GM12878 (cell line): Measurements from ENCODE around the gene PNLIP.

Experiments used
- CBX3 ChIP-seq: fragments of 200-600 bp; sonication (generic); IDR thresholded peaks from 2 replicates; pipeline ENCODE4 v1.6.1; 2016; ENCODE audit warnings: low read depth, borderline replicate concordance
- REST ChIP-seq: IDR thresholded peaks from 2 replicates; pipeline ENCODE4 v1.6.1; 2012; ENCODE audit warnings: mild to moderate bottlenecking, low read depth, low read length
- TBL1XR1 ChIP-seq: IDR thresholded peaks from 2 replicates; pipeline ENCODE4 v1.6.1; 2012; ENCODE audit warnings: low read depth, low read length, improper control_type of control experiment
- TF ChIP-seq, protein P1 (sequence below), 3 experiments: IDR thresholded peaks in 2 of 3; conservative IDR thresholded peaks in 1 of 3; 2 replicates each; pipeline ENCODE4 v1.5.1; 2011; ENCODE audit warnings: low read depth in 3 of 3, low read length in 3 of 3, mild to moderate bottlenecking in 3 of 3, control low read depth in 2 of 3, moderate library complexity in 2 of 3, inconsistent platforms in 1 of 3, mixed read lengths in 1 of 3; ENCODE audit not compliant: control insufficient read depth in 2 of 3, insufficient read depth in 1 of 3; ENCODE audit errors: extremely low read depth in 1 of 3

GRCh38 chr10:116606061-116606483 lies 60.3 kb downstream of the PNLIP start:
- TF ChIP-seq, protein P1, sequence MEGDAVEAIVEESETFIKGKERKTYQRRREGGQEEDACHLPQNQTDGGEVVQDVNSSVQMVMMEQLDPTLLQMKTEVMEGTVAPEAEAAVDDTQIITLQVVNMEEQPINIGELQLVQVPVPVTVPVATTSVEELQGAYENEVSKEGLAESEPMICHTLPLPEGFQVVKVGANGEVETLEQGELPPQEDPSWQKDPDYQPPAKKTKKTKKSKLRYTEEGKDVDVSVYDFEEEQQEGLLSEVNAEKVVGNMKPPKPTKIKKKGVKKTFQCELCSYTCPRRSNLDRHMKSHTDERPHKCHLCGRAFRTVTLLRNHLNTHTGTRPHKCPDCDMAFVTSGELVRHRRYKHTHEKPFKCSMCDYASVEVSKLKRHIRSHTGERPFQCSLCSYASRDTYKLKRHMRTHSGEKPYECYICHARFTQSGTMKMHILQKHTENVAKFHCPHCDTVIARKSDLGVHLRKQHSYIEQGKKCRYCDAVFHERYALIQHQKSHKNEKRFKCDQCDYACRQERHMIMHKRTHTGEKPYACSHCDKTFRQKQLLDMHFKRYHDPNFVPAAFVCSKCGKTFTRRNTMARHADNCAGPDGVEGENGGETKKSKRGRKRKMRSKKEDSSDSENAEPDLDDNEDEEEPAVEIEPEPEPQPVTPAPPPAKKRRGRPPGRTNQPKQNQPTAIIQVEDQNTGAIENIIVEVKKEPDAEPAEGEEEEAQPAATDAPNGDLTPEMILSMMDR (IDR thresholded peaks at IDR 0.05 in 2 of 3, conservative IDR thresholded peaks at IDR 0.05 in 1 of 3; ENCODE audit: control insufficient read depth in 2 of 3, extremely low read depth in 1 of 3, insufficient read depth in 1 of 3, low read depth in 3 of 3, low read length in 3 of 3), result no peak
- TF ChIP-seq REST (no peak), TBL1XR1 (no peak), CBX3 (no peak)
